Right lobe of liver (tissue), 6 donors: ENCODE results near the gene RIPK3. TPM values are rescaled to one million over a fixed set of nuclear protein-coding genes. Genes with fewer than 3 reads are reported as not detected.

ENCODE experiments used
- ATAC-seq, 4 donors: fragments of 200-7000 bp; cut with Tn5 transposase; one replicate each; pipeline ENCODE4 v1.9.1; 2020; ENCODE audit warnings: mild to moderate bottlenecking in 4 of 4, moderate library complexity in 4 of 4
- DNase-seq, 3 donors: peaks; one replicate each; pipeline ENCODE4 v3.0.0-alpha.2; 2020
- H3K27ac ChIP-seq, 3 donors: fragments of 200-600 bp; one replicate each; pipeline ENCODE4 v1.8.0; 2022
- H3K27me3 ChIP-seq, 2 donors: fragments of 200-600 bp; one replicate each; pipeline ENCODE4 v1.8.0; 2022
- H3K36me3 ChIP-seq, 4 donors: fragments of 200-600 bp; sonication (generic) in 1 of 4; one replicate each; pipeline versions ENCODE4 v1.5.1 to v1.8.0; 2017 to 2022; ENCODE audit warnings: control low read depth in 1 of 4
- H3K4me1 ChIP-seq, 4 donors: fragments of 200-600 bp; sonication (generic) in 1 of 4; one replicate each; pipeline versions ENCODE4 v1.5.1 to v1.8.0; 2017 to 2022; ENCODE audit warnings: control low read depth in 1 of 4
- H3K4me3 ChIP-seq, 3 donors: fragments of 200-600 bp; one replicate each; pipeline ENCODE4 v1.8.0; 2022
- H3K9me3 ChIP-seq, 4 donors: fragments of 200-600 bp; sonication (generic) in 1 of 4; one replicate each; pipeline versions ENCODE4 v1.5.1 to v1.8.0; 2017 to 2022; ENCODE audit warnings: control low read depth in 1 of 4
- CTCF ChIP-seq, 4 donors: fragments of 200-600 bp in 3 of 4; fragments of 450-650 bp in 1 of 4; IDR thresholded peaks; one replicate each; pipeline versions ENCODE4 v1.5.1 to v1.8.0; 2016 to 2022; ENCODE audit warnings: antibody characterized with exemption in 4 of 4, mild to moderate bottlenecking in 2 of 4
- POLR2A ChIP-seq: fragments of 450-650 bp; IDR thresholded peaks from one replicate; pipeline ENCODE4 v1.6.1; 2017; ENCODE audit warnings: antibody characterized with exemption, mild to moderate bottlenecking
- WGBS: methylation state at CpG from one replicate; pipeline ENCODE4 v1.1.6; 2018; ENCODE audit warnings: low coverage, low lambda C conversion rate; ENCODE audit not compliant: insufficient coverage; ENCODE audit errors: missing lambda C conversion rate; 5-methylcytosine and 5-hydroxymethylcytosine counted together
- intact Hi-C, 2 donors: fragments of 100-400 bp; cut with DNase I; formaldehyde crosslinking; loops; one replicate each; pipeline versions ENCODE4 v1.11.2 to v1.14.1; 2022
- total RNA-seq, 6 experiments: library from RNA; depleted of rRNA in 2 of 6; stranded (reverse); fragments of >200 nt in 2 of 6; fragmentation: NEBNext Ultra II Directional in 3 of 6; extraction: Animal tissue kit (Norgen Biotek cat#: 25700) in 3 of 6; gene quantifications; one replicate each; pipeline versions ENCODE4 v1.1.0 to v1.2.4, GENCODE V29; 2016 to 2023
- donor health status: DM: no; HTN: yes; CAD: no.
- donor health status: DM: no; HTN: no; CAD: no.
- donor health status: DM: no; HTN: no; CAD: no.
- donor health status: DM: no; HTN: yes; CAD: no.
- donor health status: DM: no; HTN: yes; CAD: no.

RIPK3 gene
- total RNA-seq, 6 experiments from 2014 or later: 0.70 to 1.6 (median 0.90) TPM

GRCh38 chr14:24307575-24308341 lies 32.0 kb downstream of the RIPK3 start, which contains the start of gene CIDEB:
Gene CIDEB (minus strand): TSS chr14:24307977. CDS start chr14:24307858, 119 bp downstream.
- Histone ChIP-seq H3K4me1 (peaks cover 0 to 88% (median 38%) of the 10 kb centered on the region in 4 donors), H3K27me3 (no peaks in the 10 kb centered on the region), H3K27ac (peak within 1 kb of the TSS; percentile 78 to 98 (median 93)), H3K9me3 (no peaks in the 10 kb centered on the region), H3K4me3 (peak within 1 kb of the TSS; percentile 41 to 68 (median 65)), H3K36me3 (peaks cover 4 to 38% (median 17%) of the 10 kb centered on the region in 4 donors)
- DNase-seq (peak; percentile 80 to 92 (median 85)), ATAC-seq (peak; percentile 56 to 75 (median 72))
- TF ChIP-seq CTCF (IDR thresholded peaks at IDR 0.05): peak; percentile 84 to 97 (median 92)
- TF ChIP-seq POLR2A: peak; percentile 93
- intact Hi-C loops: no loop called here
- 24% methylated on average over 6 of the region's 6 CpGs for WGBS

DNA sequence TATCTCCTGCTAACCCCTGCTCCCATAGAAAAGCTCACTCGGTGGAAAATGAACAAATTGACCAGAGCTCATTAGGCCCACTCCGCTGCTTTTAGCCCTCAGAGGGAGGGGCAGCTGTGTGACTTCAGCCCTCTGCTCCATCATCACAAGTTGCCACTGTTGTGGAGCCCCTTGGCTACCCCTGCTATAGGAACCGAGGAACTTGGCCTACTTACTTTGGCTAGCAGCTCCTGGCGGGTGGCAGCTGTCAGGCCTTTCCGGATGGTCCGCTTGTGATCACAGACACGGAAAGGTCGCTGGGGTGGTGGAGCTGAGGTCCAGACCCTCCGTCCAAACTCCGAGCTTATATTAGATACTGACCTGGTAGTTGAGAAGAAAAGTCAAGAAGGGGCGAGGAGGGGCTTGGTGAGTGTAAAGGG lies 32.6 kb downstream of the RIPK3 start:
- 34% methylated on average over 10 of the region's 11 CpGs for WGBS
- H3K36me3 ChIP-seq: peaks cover 4 to 44% (median 18%) of the 10 kb centered on the region in 4 donors
- peak overlapping the region; percentile 78 to 98 (median 93) for H3K27ac ChIP-seq
- no peaks in the 10 kb centered on the region for H3K9me3 ChIP-seq
- peaks cover 0 to 86% (median 39%) of the 10 kb centered on the region in 4 donors for H3K4me1 ChIP-seq
- intact Hi-C loops: no loop called here
- DNase-seq (peak in 1 of 3 donors; percentile 53), ATAC-seq (no peak)
- TF ChIP-seq POLR2A: no peak
- no peak for TF ChIP-seq CTCF (IDR thresholded peaks at IDR 0.05)
- no peaks in the 10 kb centered on the region for H3K27me3 ChIP-seq
- H3K4me3 ChIP-seq: peak overlapping the region; percentile 41 to 68 (median 65)

DNA sequence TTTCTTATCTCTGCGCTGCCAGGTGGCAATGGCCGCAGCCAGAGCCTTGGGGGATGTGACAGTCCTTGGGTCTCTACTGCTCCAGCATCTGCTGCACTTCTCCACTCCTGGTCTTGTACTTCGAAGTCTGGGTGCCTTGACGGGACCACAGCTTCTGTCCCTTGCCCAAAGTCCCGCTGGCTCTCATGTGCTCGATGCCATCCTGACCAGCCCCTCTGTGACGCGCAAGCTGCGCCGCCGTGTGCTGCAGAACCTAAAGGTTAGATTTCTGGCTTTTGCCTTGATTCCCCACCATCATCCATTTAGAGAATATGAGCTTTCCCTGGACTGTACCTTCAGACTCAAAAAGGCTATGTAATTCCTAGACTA lies 35.8 kb downstream of the RIPK3 start:
- H3K36me3 ChIP-seq: peaks cover 4 to 50% (median 19%) of the 10 kb centered on the region in 4 donors

DNA sequence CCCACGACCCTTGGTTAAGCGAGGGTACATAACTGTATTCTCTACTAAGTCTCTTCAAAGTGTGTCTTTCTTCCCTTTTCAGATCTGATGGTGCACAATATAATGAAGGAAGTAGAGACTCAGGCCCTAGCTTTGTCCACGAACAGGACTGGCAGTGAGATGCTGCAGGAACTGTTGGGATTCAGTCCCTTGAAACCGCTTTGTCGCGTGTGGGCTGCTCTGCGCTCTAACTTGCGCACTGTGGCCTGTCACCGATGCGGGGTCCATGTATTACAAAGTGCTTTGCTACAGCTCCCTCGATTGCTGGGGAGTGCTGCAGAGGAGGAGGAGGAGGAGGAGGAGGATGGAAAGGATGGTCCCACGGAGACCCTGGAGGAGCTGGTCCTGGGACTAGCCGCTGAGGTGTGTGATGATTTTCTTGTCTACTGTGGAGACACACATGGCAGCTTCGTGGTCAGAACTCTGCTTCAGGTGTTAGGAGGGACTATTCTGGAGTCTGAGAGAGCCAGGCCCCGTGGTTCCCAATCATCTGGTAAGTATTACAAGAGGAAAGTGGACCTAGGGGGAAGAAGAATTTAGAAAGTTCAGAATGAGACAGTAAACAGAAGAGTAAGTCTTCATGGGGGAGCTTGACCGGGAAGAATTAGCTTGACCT lies 39.3 kb downstream of the RIPK3 start:
- DNase-seq (no peak), ATAC-seq (no peak)
- Histone ChIP-seq H3K27ac (peak overlapping the region; percentile 79 to 93 (median 81)), H3K36me3 (peaks cover 4 to 45% (median 21%) of the 10 kb centered on the region in 4 donors), H3K4me1 (peaks cover 0 to 64% (median 16%) of the 10 kb centered on the region in 4 donors), H3K4me3 (peak overlapping the region; percentile 46 to 98 (median 80)), H3K9me3 (no peaks in the 10 kb centered on the region), H3K27me3 (no peaks in the 10 kb centered on the region)
- no peak for TF ChIP-seq CTCF (IDR thresholded peaks at IDR 0.05)
- no peak for TF ChIP-seq POLR2A
- intact Hi-C loops: no loop called here
- 17% methylated on average over 16 of the region's 16 CpGs for WGBS

More for the DNA sequence above, 35.8 kb downstream of the RIPK3 start:
- H3K27me3 ChIP-seq: no peaks in the 10 kb centered on the region
- 85% methylated on average over 6 of the region's 11 CpGs for WGBS
- H3K4me3 ChIP-seq: peak overlapping the region in 1 of 3 donors; percentile 2
- TF ChIP-seq CTCF (IDR thresholded peaks at IDR 0.05) (no peak), POLR2A (no peak)
- H3K9me3 ChIP-seq: no peaks in the 10 kb centered on the region
- DNase-seq: no peak
- peak overlapping the region in 2 of 3 donors; percentile 65 to 77 for H3K27ac ChIP-seq
- ATAC-seq: no peak
- peaks cover 0 to 66% (median 20%) of the 10 kb centered on the region in 4 donors for H3K4me1 ChIP-seq
- intact Hi-C loops: no loop called here
